Measurements from ENCODE around the gene MED17.

The MED17 gene

GRCh38 chr11:93849751-93850593 is 65.9 kb downstream of the MED17 start:
- DNase-seq (ENCODE audit: low read depth in 2 of 2): no peak

- no peak for DNase-seq (ENCODE audit: low read depth in 2 of 2)
Observed at GRCh38 chr11:93850594-93851018, 66.5 kb downstream of the MED17 start, which contains the start of gene VSTM5. VSTM5 (minus strand) TSS chr11:93850618; CDS start chr11:93850502, 116 bp downstream.

DNA sequence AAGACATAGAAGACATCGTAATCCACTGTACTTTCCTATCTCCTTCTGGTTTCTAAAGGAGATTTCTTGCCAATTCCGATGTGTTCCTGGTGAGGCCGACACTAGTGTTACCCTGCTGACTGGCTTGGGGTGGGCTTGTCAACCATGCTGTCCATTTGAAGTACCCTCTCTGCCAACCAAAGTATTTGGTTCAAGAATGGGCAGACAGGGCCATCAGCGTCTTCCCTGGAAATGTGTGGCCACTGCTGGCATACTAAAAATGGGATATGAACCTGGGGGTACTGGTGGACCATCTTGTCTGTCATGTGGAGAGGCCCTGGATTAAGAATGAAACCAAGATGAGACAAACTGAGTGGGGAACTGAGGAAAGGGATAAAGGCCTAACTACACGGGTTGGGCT is 68.2 kb downstream of the MED17 start:
- no peak for DNase-seq (ENCODE audit: low read depth in 2 of 2)

DNA sequence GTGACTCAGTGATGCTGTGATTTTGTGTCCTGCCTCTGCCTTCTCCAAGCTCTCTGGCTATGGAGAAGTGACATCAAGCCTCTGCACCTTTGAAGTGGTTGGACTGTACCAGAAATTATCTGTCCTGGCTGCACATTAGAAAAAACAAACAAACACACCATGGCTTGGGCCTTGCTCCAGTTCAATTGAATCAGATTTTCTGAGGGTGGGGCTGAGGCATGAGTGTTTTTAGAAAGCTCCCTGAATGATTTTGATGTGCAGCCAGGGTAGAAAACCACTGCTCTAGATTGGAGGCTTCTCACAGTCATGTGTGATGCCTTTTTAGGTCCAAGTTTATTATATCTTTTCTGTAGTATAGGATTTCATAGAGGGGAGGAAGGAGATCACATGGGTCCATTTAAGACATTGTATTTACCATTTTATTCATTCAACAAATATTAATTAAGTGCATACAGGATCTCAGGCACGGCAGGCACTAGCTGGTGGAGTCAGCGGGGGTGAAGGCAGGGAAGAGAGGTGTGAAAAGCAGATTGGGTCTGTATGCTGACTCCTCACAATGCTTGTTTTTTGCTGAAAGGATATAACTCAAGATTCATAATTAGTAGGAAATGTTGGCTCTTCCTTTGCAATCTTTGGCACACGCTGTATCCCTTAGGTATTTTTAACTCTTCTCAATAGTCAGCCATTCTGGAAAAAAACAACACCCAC is 73.5 kb downstream of the MED17 start:
- DNase-seq (ENCODE audit: low read depth in 2 of 2): no peak

DNA sequence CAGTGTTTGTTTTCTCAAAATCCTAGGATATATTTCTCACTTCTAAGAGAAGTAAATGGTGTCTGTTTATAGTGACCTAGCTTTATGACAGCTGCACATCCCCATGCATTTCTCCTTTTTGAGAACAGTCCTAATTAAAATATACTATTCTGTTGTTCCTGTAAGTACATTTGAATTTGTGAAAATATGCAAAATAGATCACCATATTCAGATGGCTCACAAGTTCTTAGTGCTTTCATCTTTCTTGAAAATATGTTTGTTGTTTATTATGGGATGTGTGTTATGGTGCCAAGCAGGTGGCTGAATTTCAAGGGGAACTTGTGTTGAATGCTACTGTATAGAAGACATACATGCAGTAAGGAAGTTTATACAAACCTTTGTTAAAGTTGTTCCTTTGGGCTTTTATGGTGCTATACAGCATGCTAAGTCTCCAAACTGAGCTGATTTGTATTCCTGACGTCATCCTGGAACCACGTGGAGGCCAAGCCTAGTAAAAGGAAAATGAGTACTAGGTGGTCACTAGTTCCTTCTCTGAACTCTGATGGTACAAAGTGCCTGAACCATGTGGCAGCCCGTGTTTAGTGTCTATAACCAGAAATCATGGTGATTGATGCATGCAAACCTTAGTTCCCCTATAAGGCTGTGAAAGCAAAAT is 74.2 kb downstream of the MED17 start:
- DNase-seq (ENCODE audit: low read depth in 2 of 2): no peak

DNA sequence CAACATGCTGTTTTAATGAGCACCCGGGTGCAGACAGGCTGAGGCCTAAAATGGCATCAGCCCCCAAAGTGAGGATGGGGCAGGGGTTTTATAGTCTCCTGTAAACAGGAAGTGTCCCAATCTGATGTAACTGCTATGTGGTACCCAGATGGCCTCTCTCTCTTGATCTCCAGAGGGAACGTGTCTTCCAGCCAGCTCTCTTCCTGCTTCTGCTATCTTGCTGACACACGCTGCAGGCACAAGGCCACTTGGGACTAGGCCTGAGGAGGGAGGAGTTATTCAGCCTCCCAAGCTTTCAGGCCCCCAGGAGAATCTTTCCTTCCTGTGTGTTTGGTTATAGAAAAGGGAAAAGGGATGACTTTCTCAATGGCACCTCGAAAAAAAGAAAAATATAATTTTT is 77.7 kb downstream of the MED17 start:
- no peak for DNase-seq (ENCODE audit: low read depth in 2 of 2)

Data from activated CD8-positive, alpha-beta memory T cell treated with anti-CD3 and anti-CD28 coated beads for 4 hours (primary cell).